Measurements from ENCODE around the gene DIPK1C. TPM values are rescaled to one million over a fixed set of nuclear protein-coding genes. Genes with fewer than 3 reads are reported as not detected.

DIPK1C gene
- polyA plus RNA-seq, 10 donors: 3.9 to 16.4 (median 9.5) TPM

GRCh38 chr18:74486119-74486849 is 29.2 kb upstream of the DIPK1C start:
- DNase-seq: peak in 1 of 3 donors; percentile 37

- no peak for DNase-seq
These were observed 25.6 kb upstream of the DIPK1C start for GRCh38 chr18:74482697-74483096.

GRCh38 chr18:74480149-74480651 is 23.1 kb upstream of the DIPK1C start:
- DNase-seq: no peak

- no peak for DNase-seq
These were observed 22.5 kb upstream of the DIPK1C start for GRCh38 chr18:74479486-74480148.

GRCh38 chr18:74478880-74479279 is 21.8 kb upstream of the DIPK1C start:
- no peak for DNase-seq

- DNase-seq: no peak
These were observed 21.2 kb upstream of the DIPK1C start for GRCh38 chr18:74478316-74478715.

- no peak for DNase-seq
These were observed 20.7 kb upstream of the DIPK1C start for GRCh38 chr18:74477771-74478170.

GRCh38 chr18:74476140-74476539 is 19.0 kb upstream of the DIPK1C start:
- peak in 2 of 3 donors; percentile 65 to 82 for DNase-seq

GRCh38 chr18:74473976-74474640 is 17.0 kb upstream of the DIPK1C start:
- no peak for DNase-seq

GRCh38 chr18:74472312-74472711 is 15.2 kb upstream of the DIPK1C start:
- DNase-seq: no peak

- DNase-seq: peak; percentile 69 to 87 (median 72)
These were observed 11.5 kb upstream of the DIPK1C start for GRCh38 chr18:74468547-74469061.

- DNase-seq: no peak
These were observed 8.7 kb upstream of the DIPK1C start for GRCh38 chr18:74465775-74466174.

GRCh38 chr18:74463983-74464382 is 6.9 kb upstream of the DIPK1C start:
- peak in 1 of 3 donors; percentile 62 for DNase-seq

- peak in 2 of 3 donors; percentile 44 to 84 for DNase-seq
These were observed 6.1 kb upstream of the DIPK1C start for GRCh38 chr18:74463254-74463653.

- no peak for DNase-seq
These were observed 3.7 kb upstream of the DIPK1C start for GRCh38 chr18:74460825-74461224.

- peak in 2 of 3 donors; percentile 64 to 86 for DNase-seq
These were observed 2.8 kb upstream of the DIPK1C start for GRCh38 chr18:74459889-74460288.

- DNase-seq: peak in 2 of 3 donors; percentile 13 to 72
These were observed 765 bp upstream of the DIPK1C start for GRCh38 chr18:74457725-74458421.

- DNase-seq: peak in 2 of 3 donors; percentile 34 to 75
These were observed 612 bp downstream of the DIPK1C start for GRCh38 chr18:74456349-74457042.

GRCh38 chr18:74456017-74456348 is 1.1 kb downstream of the DIPK1C start:
- DNase-seq: no peak

GRCh38 chr18:74455386-74455785 is 1.7 kb downstream of the DIPK1C start:
- DNase-seq: no peak

GRCh38 chr18:74454279-74454751 is 2.8 kb downstream of the DIPK1C start:
- DNase-seq: no peak
